ENCODE measurements around the gene GREB1L. TPM values are rescaled to one million over a fixed set of nuclear protein-coding genes. Genes with fewer than 3 reads are reported as not detected.

GREB1L gene
- polyA plus RNA-seq, 1 donor (not counting 4 experiments of a cell fraction or from before 2014, with no cell fraction given): 5.5 TPM

DNA sequence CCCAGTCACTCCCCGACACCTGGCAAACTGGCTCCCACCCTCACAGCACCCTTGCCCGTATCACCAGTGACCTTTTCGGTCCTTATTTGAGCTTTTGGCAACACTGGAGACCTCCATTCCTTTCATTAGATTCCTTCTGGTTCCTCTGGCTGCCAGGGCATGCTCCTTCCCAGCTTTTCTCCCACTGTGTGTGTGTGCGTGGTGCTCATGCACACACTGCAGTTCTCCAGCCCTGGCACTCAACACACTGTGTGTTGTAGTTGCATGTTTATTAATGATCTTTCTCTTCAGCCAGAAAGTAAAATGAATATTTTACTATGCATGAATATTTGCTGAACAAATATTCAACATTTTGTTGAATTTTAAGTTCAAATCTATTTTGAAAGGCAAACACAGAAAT is 219.4 kb downstream of the GREB1L start:
- no peaks in the 10 kb centered on the region for H3K9me3 ChIP-seq (ENCODE audit: control insufficient read depth, low read depth, low read length)
- no peak overlapping the region for H3K4me2 ChIP-seq (ENCODE audit: control insufficient read depth, extremely low read depth, insufficient read depth, low read depth, low read length)
- no peak for TF ChIP-seq EZH2 (IDR thresholded peaks at IDR 0.05; ENCODE audit: low read length)
- no peaks in the 10 kb centered on the region for H3K4me1 ChIP-seq (ENCODE audit: control insufficient read depth, extremely low read depth, insufficient read depth, low read length)
- H2AFZ ChIP-seq (ENCODE audit: control insufficient read depth, low read length): no peak overlapping the region
- H3K4me3 ChIP-seq (ENCODE audit: control insufficient read depth in 2 of 3, extremely low read depth in 1 of 3, insufficient read depth in 2 of 3, low read depth in 1 of 3, low read length in 3 of 3): no peak overlapping the region
- FAIRE-seq: no peak
- H3K27ac ChIP-seq (ENCODE audit: control insufficient read depth, insufficient read depth, low read length): no peak overlapping the region
- H3K36me3 ChIP-seq (ENCODE audit: control insufficient read depth in 2 of 2, extremely low read depth in 1 of 2, insufficient read depth in 2 of 2, low read length in 2 of 2): no peaks in the 10 kb centered on the region
- dilution Hi-C loops (cut with MboI; ENCODE audit: extremely low pct_ligation_motif_present, low sequenced_read_pairs): no loop called here
- H3K79me2 ChIP-seq (ENCODE audit: control insufficient read depth, insufficient read depth, low read length): no peaks in the 10 kb centered on the region
- H3K9ac ChIP-seq (ENCODE audit: control insufficient read depth, extremely low read depth, insufficient read depth, low read length): no peak overlapping the region
- H3K27me3 ChIP-seq (ENCODE audit: control insufficient read depth, extremely low read depth, insufficient read depth, low read length): no peaks in the 10 kb centered on the region
- DNase-seq (ENCODE audit: low read depth, low spot score): no peak
- H4K20me1 ChIP-seq (ENCODE audit: control insufficient read depth, extremely low read depth, insufficient read depth, low read length): no peaks in the 10 kb centered on the region
- no peaks in the 10 kb centered on the region for H3K9me1 ChIP-seq (ENCODE audit: control insufficient read depth, extremely low read depth, insufficient read depth, low read length)

- Histone ChIP-seq H3K79me2 (ENCODE audit: control insufficient read depth, insufficient read depth, low read length) (no peaks in the 10 kb centered on the region), H3K36me3 (ENCODE audit: control insufficient read depth in 2 of 2, extremely low read depth in 1 of 2, insufficient read depth in 2 of 2, low read length in 2 of 2) (no peaks in the 10 kb centered on the region), H3K9me3 (ENCODE audit: control insufficient read depth, low read depth, low read length) (no peaks in the 10 kb centered on the region), H2AFZ (ENCODE audit: control insufficient read depth, low read length) (no peak overlapping the region), H3K4me2 (ENCODE audit: control insufficient read depth, extremely low read depth, insufficient read depth, low read depth, low read length) (no peak overlapping the region), H3K9ac (ENCODE audit: control insufficient read depth, extremely low read depth, insufficient read depth, low read length) (no peak overlapping the region), H3K4me1 (ENCODE audit: control insufficient read depth, extremely low read depth, insufficient read depth, low read length) (no peaks in the 10 kb centered on the region), H3K27ac (ENCODE audit: control insufficient read depth, insufficient read depth, low read length) (no peak overlapping the region), H3K4me3 (ENCODE audit: control insufficient read depth in 2 of 3, extremely low read depth in 1 of 3, insufficient read depth in 2 of 3, low read depth in 1 of 3, low read length in 3 of 3) (no peak overlapping the region), H4K20me1 (ENCODE audit: control insufficient read depth, extremely low read depth, insufficient read depth, low read length) (no peaks in the 10 kb centered on the region), H3K27me3 (ENCODE audit: control insufficient read depth, extremely low read depth, insufficient read depth, low read length) (no peaks in the 10 kb centered on the region), H3K9me1 (ENCODE audit: control insufficient read depth, extremely low read depth, insufficient read depth, low read length) (no peaks in the 10 kb centered on the region)
- no peak for TF ChIP-seq CTCF (optimal IDR thresholded peaks at IDR 0.05 in 1 of 3, IDR thresholded peaks at IDR 0.05 in 1 of 3, conservative IDR thresholded peaks at IDR 0.05 in 1 of 3; ENCODE audit: extremely low read depth in 1 of 3, insufficient read depth in 2 of 3, low read length in 3 of 3)
- no peak for TF ChIP-seq EZH2 (IDR thresholded peaks at IDR 0.05; ENCODE audit: low read length)
- dilution Hi-C loops (cut with MboI; ENCODE audit: extremely low pct_ligation_motif_present, low sequenced_read_pairs): no loop called here
- DNase-seq (ENCODE audit: low read depth, low spot score): no peak
- FAIRE-seq: no peak
Observed at GRCh38 chr18:21463718-21464117, 221.7 kb downstream of the GREB1L start.

- no peak overlapping the region for H3K4me2 ChIP-seq (ENCODE audit: control insufficient read depth, extremely low read depth, insufficient read depth, low read depth, low read length)
- no peak overlapping the region for H2AFZ ChIP-seq (ENCODE audit: control insufficient read depth, low read length)
- DNase-seq (ENCODE audit: low read depth, low spot score) (no peak), FAIRE-seq (no peak)
- TF ChIP-seq EZH2 (IDR thresholded peaks at IDR 0.05; ENCODE audit: low read length) (no peak), CTCF (optimal IDR thresholded peaks at IDR 0.05 in 1 of 3, IDR thresholded peaks at IDR 0.05 in 1 of 3, conservative IDR thresholded peaks at IDR 0.05 in 1 of 3; ENCODE audit: extremely low read depth in 1 of 3, insufficient read depth in 2 of 3, low read length in 3 of 3) (no peak)
- dilution Hi-C loops (cut with MboI; ENCODE audit: extremely low pct_ligation_motif_present, low sequenced_read_pairs): no loop called here
- H3K27me3 ChIP-seq (ENCODE audit: control insufficient read depth, extremely low read depth, insufficient read depth, low read length): no peaks in the 10 kb centered on the region
- H3K4me3 ChIP-seq (ENCODE audit: control insufficient read depth in 2 of 3, extremely low read depth in 1 of 3, insufficient read depth in 2 of 3, low read depth in 1 of 3, low read length in 3 of 3): no peak overlapping the region
- no peak overlapping the region for H3K27ac ChIP-seq (ENCODE audit: control insufficient read depth, insufficient read depth, low read length)
- H3K9me3 ChIP-seq (ENCODE audit: control insufficient read depth, low read depth, low read length): no peaks in the 10 kb centered on the region
- H3K36me3 ChIP-seq (ENCODE audit: control insufficient read depth in 2 of 2, extremely low read depth in 1 of 2, insufficient read depth in 2 of 2, low read length in 2 of 2): no peaks in the 10 kb centered on the region
- H3K4me1 ChIP-seq (ENCODE audit: control insufficient read depth, extremely low read depth, insufficient read depth, low read length): no peaks in the 10 kb centered on the region
- H3K9ac ChIP-seq (ENCODE audit: control insufficient read depth, extremely low read depth, insufficient read depth, low read length): no peak overlapping the region
- no peaks in the 10 kb centered on the region for H3K79me2 ChIP-seq (ENCODE audit: control insufficient read depth, insufficient read depth, low read length)
- H4K20me1 ChIP-seq (ENCODE audit: control insufficient read depth, extremely low read depth, insufficient read depth, low read length): no peaks in the 10 kb centered on the region
- H3K9me1 ChIP-seq (ENCODE audit: control insufficient read depth, extremely low read depth, insufficient read depth, low read length): no peaks in the 10 kb centered on the region
Observed at GRCh38 chr18:21468514-21469164, 226.6 kb downstream of the GREB1L start.

Data from keratinocyte (primary cell).